Stomach (tissue), 4 donors: ENCODE measurements around the gene UHRF1.

Source experiments
- EP300 ChIP-seq: sonication (generic); formaldehyde crosslinking; IDR thresholded peaks from one replicate; pipeline ENCODE4 v1.6.1; 2017; ENCODE audit warnings: antibody characterized with exemption
- POLR2A ChIP-seq, 4 donors: fragments of 450-650 bp; IDR thresholded peaks; one replicate each; pipeline ENCODE4 v1.6.1; 2016; ENCODE audit warnings: antibody characterized with exemption in 4 of 4, control low read depth in 2 of 4, mild to moderate bottlenecking in 1 of 4, moderate library complexity in 1 of 4
- POLR2AphosphoS5 ChIP-seq, 3 donors: sonication (generic); formaldehyde crosslinking; IDR thresholded peaks; one replicate each; pipeline ENCODE4 v1.6.1; 2016; ENCODE audit warnings: antibody characterized with exemption in 3 of 3
- TF ChIP-seq, protein P1 (sequence below), 7 experiments: fragments of 450-650 bp in 4 of 7; fragments of 200-600 bp in 3 of 7; sonication (generic) in 3 of 7; IDR thresholded peaks; one replicate each; pipeline ENCODE4 v1.5.1; 2016 to 2019; ENCODE audit warnings: antibody characterized with exemption in 7 of 7, control low read depth in 2 of 7, mild to moderate bottlenecking in 1 of 7

DNA sequence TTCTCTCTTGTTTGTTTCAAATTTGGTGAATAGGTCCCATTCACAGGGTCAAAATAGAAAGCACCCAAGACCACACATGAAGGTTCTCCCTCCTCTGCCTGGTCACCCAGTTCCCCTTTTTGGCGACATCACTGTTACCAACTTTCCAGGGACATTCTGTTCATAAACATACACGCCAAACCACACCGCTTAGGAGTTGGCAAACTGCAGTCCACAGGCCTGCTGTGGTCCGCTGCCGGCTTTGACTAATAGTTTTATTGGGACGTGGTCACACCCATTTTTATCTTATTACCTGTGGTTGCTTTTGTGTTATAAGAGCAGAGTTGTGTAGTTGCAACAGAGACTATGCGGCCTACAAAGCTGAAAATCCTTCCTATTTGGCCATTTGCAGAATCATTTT, 24.2 kb downstream of the UHRF1 start:
- TF ChIP-seq, protein P1, sequence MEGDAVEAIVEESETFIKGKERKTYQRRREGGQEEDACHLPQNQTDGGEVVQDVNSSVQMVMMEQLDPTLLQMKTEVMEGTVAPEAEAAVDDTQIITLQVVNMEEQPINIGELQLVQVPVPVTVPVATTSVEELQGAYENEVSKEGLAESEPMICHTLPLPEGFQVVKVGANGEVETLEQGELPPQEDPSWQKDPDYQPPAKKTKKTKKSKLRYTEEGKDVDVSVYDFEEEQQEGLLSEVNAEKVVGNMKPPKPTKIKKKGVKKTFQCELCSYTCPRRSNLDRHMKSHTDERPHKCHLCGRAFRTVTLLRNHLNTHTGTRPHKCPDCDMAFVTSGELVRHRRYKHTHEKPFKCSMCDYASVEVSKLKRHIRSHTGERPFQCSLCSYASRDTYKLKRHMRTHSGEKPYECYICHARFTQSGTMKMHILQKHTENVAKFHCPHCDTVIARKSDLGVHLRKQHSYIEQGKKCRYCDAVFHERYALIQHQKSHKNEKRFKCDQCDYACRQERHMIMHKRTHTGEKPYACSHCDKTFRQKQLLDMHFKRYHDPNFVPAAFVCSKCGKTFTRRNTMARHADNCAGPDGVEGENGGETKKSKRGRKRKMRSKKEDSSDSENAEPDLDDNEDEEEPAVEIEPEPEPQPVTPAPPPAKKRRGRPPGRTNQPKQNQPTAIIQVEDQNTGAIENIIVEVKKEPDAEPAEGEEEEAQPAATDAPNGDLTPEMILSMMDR (IDR thresholded peaks at IDR 0.05): no peak
- TF ChIP-seq POLR2A (IDR thresholded peaks at IDR 0.05) (no peak), POLR2AphosphoS5 (IDR thresholded peaks at IDR 0.05) (peak in 2 of 3 donors; percentile 9 to 21), EP300 (no peak)
